ENCODE results near the gene SETBP1.

Gene SETBP1

GRCh38 chr18:44680273-44681075 lies at the start of gene SETBP1:
SETBP1 (plus strand) TSS chr18:44680888; CDS start chr18:44701347, 20,459 bp downstream.
- no peak within 1 kb of the TSS for H3K4me3 ChIP-seq (ENCODE audit: low read depth, low read length)
- TF ChIP-seq POLR2A (IDR thresholded peaks at IDR 0.05; ENCODE audit: extremely low read depth, insufficient read length) (no peak), CTCF (IDR thresholded peaks at IDR 0.05; ENCODE audit: low read depth, low read length) (no peak), MYC (IDR thresholded peaks at IDR 0.05; ENCODE audit: low read depth, low read length) (no peak), MAX (IDR thresholded peaks at IDR 0.05; ENCODE audit: low read depth, low read length) (no peak)
- no peak for DNase-seq (ENCODE audit: low read depth)

- H3K4me3 ChIP-seq (ENCODE audit: low read depth, low read length): no peak overlapping the region
- DNase-seq (ENCODE audit: low read depth): no peak
- no peak for TF ChIP-seq CTCF (IDR thresholded peaks at IDR 0.05; ENCODE audit: low read depth, low read length)
- no peak for TF ChIP-seq POLR2A (IDR thresholded peaks at IDR 0.05; ENCODE audit: extremely low read depth, insufficient read length)
- no peak for TF ChIP-seq MAX (IDR thresholded peaks at IDR 0.05; ENCODE audit: low read depth, low read length)
- no peak for TF ChIP-seq MYC (IDR thresholded peaks at IDR 0.05; ENCODE audit: low read depth, low read length)
Measured at GRCh38 chr18:44632469-44633145, 48.1 kb upstream of the SETBP1 start.

- no peak overlapping the region for H3K4me3 ChIP-seq (ENCODE audit: low read depth, low read length)
- DNase-seq (ENCODE audit: low read depth): no peak
- no peak for TF ChIP-seq POLR2A (IDR thresholded peaks at IDR 0.05; ENCODE audit: extremely low read depth, insufficient read length)
- TF ChIP-seq MYC (IDR thresholded peaks at IDR 0.05; ENCODE audit: low read depth, low read length): no peak
- TF ChIP-seq CTCF (IDR thresholded peaks at IDR 0.05; ENCODE audit: low read depth, low read length): no peak
- TF ChIP-seq MAX (IDR thresholded peaks at IDR 0.05; ENCODE audit: low read depth, low read length): no peak
Measured at GRCh38 chr18:44635546-44635945, 45.1 kb upstream of the SETBP1 start.

GRCh38 chr18:44636241-44636640 lies 44.4 kb upstream of the SETBP1 start:
- no peak overlapping the region for H3K4me3 ChIP-seq (ENCODE audit: low read depth, low read length)
- DNase-seq (ENCODE audit: low read depth): no peak
- TF ChIP-seq MAX (IDR thresholded peaks at IDR 0.05; ENCODE audit: low read depth, low read length) (no peak), CTCF (IDR thresholded peaks at IDR 0.05; ENCODE audit: low read depth, low read length) (no peak), POLR2A (IDR thresholded peaks at IDR 0.05; ENCODE audit: extremely low read depth, insufficient read length) (no peak), MYC (IDR thresholded peaks at IDR 0.05; ENCODE audit: low read depth, low read length) (no peak)

- DNase-seq (ENCODE audit: low read depth): no peak
- TF ChIP-seq MAX (IDR thresholded peaks at IDR 0.05; ENCODE audit: low read depth, low read length) (no peak), POLR2A (IDR thresholded peaks at IDR 0.05; ENCODE audit: extremely low read depth, insufficient read length) (no peak), CTCF (IDR thresholded peaks at IDR 0.05; ENCODE audit: low read depth, low read length) (no peak), MYC (IDR thresholded peaks at IDR 0.05; ENCODE audit: low read depth, low read length) (no peak)
- H3K4me3 ChIP-seq (ENCODE audit: low read depth, low read length): no peak overlapping the region
Measured at GRCh38 chr18:44637210-44638033, 43.3 kb upstream of the SETBP1 start.

All from NB4 (cell line).